NCI-H748 treated with DMSO at 0.1 percent for 48 hours (cell line): ENCODE results near the gene MSANTD1.

ENCODE experiments used
- DNase-seq: peaks from one replicate; lab custom pipeline; 2025; lab: John Stamatoyannopoulos, UW

Gene MSANTD1

GRCh38 chr4:3263876-3264193, 14.9 kb downstream of the MSANTD1 start:
- no peak for DNase-seq

DNA sequence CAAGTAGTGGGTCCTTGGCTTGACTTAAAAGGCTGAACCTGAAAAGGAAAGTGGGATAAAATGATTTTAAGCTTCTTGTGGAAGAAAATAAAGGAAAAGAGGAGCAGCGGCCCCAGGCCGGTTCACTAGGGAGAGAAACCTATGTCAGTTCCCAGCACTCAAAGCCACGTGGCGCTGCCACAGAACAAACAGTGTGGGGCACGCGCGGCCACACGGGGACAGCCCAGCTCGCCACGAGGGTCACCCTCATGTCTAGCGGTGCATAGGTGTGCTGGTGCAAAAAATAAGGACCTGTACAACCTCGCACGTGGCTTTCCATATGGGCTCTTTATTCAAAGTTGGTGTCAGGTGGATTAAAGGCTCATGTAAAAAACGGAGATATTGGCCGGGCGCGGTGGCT, 17.1 kb downstream of the MSANTD1 start:
- no peak for DNase-seq

DNA sequence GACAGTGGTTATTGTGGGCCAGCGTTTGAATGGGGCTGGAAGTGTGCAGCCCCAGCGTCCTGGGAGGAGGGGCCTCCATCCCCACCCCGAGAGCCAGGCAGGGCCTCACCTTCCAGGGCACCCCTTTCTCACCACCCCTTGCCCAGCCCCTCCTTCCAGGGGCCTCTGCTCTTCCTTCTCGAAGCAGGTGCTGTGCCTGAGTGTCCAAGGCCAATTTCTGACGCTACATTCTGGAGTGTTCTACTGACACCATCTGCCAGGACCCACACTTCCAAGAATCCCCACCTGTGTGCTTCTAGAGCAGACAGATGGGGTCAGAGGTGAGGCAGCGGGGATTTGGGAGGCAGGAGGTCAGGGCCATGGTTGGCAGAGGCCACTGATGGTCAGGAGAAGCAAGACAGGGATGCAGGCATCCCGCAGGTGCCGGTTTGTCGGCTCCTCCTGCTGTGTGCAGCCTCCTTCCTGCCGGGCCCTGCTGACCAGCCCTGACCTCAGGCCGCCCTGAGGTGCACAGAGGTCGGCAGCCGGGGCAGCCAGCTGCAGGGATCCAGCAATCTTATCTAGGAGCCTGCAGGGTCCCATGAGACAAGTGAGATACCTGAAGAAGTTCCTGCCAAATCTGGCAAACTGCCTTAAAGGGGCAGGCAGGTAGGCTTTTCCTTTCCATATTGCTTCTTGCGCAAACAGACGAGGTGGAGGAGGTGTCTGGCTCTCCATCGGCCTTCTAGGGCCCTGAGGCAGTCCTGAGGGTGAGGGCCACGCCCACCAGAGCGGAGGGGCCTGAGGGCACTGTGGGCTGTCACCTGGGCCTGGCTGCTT, 18.8 kb downstream of the MSANTD1 start:
- DNase-seq, result no peak

GRCh38 chr4:3268395-3269104, 19.6 kb downstream of the MSANTD1 start:
- DNase-seq, result no peak

GRCh38 chr4:3269105-3269927, 20.4 kb downstream of the MSANTD1 start:
- no peak for DNase-seq

GRCh38 chr4:3269991-3270611, 21.1 kb downstream of the MSANTD1 start:
- DNase-seq, result no peak

DNA sequence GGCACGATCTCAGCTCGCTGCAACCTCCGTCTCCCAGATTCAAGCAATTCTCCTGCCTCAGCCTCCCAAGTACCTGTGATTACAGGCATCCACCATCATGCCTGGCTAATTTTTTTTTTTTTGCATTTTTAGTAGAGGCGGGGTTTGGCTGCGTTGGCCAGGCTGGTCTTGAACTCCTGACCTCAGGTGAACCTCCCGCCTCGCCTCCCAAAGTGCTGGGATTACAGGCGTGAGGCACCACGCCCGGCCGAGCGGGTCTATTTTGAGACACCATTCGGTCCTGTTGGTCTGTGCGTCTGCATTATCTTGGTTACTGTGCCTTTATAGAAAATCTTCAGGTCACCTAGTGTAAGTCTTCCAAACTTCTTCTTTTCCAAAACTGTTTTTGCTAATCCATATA, 22.2 kb downstream of the MSANTD1 start:
- DNase-seq, result no peak

DNA sequence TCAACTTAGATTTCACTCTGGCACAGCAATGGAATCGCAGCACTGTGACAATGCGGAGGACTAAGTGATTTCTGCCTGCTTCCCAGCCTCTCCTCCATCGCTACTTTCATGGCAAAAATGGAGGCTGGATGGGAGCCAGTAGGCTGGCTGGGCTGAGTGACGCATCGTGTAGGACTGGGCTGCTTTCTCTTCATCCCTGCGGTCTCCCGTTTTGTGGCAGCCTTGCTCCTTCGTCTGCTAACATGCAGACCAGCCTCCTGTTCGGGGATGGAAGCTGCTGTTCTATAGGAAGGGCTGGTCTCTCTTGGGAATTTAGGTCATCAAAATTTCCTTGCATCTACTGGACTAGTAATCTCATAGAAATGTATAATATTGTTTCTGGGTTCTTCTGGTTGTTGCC, 28.0 kb downstream of the MSANTD1 start:
- no peak for DNase-seq

DNA sequence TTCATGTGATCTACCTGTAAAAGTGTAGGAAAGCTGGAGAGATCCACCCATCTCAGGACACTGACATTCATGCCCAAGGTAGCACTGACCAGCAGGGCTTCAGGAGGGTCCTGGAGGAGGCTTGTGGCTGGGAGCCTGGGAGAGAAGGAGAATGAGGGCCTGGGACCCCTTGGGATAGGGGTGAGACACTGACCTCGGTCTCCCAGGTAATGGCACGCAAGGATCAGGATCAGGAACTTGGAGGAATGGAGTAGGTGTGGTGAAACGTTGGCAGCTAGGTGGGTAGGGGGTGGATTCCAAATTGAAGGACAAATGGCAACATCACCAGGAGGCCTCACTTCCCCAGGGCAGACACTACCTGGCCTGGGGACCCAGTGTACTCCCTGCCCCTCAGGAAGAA, 31.5 kb downstream of the MSANTD1 start:
- DNase-seq, result no peak

- no peak for DNase-seq
These were observed 34.5 kb downstream of the MSANTD1 start for GRCh38 chr4:3283483-3283882.

- DNase-seq, result no peak
These were observed 35.0 kb downstream of the MSANTD1 start for GRCh38 chr4:3283916-3284315.

- no peak for DNase-seq
These were observed 36.0 kb downstream of the MSANTD1 start for GRCh38 chr4:3284734-3285557.

DNA sequence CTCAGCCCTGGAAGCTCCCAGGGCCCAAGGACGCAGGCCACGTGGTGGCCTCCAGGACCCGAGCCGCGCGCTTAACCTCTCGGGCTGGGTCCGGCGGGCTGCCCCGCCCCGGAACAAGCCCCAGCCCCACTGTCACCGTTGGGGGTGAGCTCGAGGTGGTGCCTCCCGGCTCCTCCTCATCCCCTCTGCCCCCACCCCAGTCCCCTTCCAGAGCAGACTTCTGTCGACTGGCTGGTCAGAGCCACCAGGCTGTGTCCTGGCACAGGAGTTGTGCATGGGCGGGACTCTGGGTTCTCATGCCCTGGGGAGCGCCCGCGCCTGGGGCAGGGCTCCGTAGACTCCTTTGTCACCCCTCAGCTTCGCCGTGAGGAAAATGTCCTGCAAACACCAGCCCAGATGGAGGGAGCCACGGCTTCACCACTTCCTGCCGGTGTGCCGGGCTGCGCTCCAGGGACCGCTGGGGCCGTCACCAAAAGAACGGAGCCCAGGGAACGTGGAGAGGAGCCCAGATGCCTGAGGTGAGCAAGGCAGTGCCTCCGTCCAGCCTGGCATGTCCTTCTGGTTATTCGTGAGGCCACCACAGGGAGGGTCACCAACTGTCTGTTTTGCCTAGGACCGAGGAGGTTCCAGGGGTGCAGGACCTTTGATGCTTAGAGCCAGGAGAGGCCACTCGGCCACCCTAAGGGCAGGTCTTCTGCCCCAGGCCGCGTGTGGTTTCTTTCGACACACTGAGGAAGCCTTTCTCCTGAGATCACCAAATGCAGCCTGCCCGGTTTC, 36.8 kb downstream of the MSANTD1 start:
- no peak for DNase-seq

GRCh38 chr4:3286335-3287175, 37.6 kb downstream of the MSANTD1 start:
- DNase-seq, result no peak

- DNase-seq, result no peak
These were observed 38.5 kb downstream of the MSANTD1 start for GRCh38 chr4:3287271-3287971.

DNA sequence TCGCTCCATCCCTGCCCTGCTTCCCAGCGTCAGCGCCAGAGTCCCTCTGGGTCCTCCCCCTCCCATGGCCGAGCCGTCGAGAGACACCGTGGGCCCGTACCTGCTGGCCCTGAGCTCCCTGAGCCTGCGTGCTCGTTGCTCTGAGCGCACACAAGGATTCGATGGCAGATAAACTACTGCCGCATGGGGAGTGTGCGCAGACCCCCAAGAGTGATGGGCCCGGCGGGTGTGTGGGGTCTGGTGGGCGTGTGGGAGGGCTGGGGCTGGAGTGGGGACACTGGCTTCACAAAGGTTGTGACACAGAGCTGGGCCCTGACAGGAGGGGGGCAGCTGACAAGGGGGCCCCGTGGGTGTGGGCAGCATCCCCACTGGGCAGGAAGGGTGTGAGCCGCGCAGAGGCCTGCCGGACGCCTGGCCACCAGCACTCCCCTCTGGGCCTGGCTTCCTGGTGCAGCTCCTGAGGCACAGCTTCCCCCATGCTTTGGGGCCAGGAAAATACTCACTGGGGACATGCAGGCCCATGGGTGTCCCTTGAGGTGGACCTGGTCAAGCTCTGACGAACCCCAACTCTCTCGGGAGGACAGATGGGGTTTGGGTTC, 39.1 kb downstream of the MSANTD1 start:
- no peak for DNase-seq

- no peak for DNase-seq
These were observed 39.7 kb downstream of the MSANTD1 start for GRCh38 chr4:3288571-3289094.

- DNase-seq, result no peak
These were observed 41.5 kb downstream of the MSANTD1 start for GRCh38 chr4:3290476-3290875.
